Thyroid gland (tissue), 4 donors: ENCODE data around the gene GAS7. TPM values are rescaled to one million over a fixed set of nuclear protein-coding genes. Genes with fewer than 3 reads are reported as not detected.

Experiments used
- DNase-seq, 2 donors: peaks; one replicate each; pipeline ENCODE4 v3.0.0-alpha.2; 2019
- H3K27ac ChIP-seq, 3 donors: fragments of 200-600 bp; sonication (generic); 1 replicate in 2 of 3; 2 replicates in 1 of 3; pipeline ENCODE4 v1.5.1; 2016 to 2019; ENCODE audit warnings: mild to moderate bottlenecking in 1 of 3, moderate library complexity in 1 of 3
- H3K27me3 ChIP-seq: fragments of 200-600 bp; sonication (generic); one replicate; pipeline ENCODE4 v1.5.1; 2019
- H3K36me3 ChIP-seq, 2 donors: fragments of 200-600 bp; sonication (generic); one replicate each; pipeline ENCODE4 v1.5.1; 2016 to 2019
- H3K4me1 ChIP-seq, 2 donors: fragments of 200-600 bp; sonication (generic); one replicate each; pipeline ENCODE4 v1.5.1; 2017 to 2019
- H3K4me3 ChIP-seq, 3 donors: fragments of 200-600 bp; sonication (generic); replicated peaks in 1 of 3; 1 replicate in 2 of 3; 2 replicates in 1 of 3; pipeline ENCODE4 v1.5.1; 2016; ENCODE audit warnings: mild to moderate bottlenecking in 1 of 3
- H3K9me3 ChIP-seq: fragments of 200-600 bp; sonication (generic); one replicate; pipeline ENCODE4 v1.5.1; 2017
- CTCF ChIP-seq, 6 experiments: fragments of 200-600 bp in 3 of 6; fragments of 450-650 bp in 3 of 6; sonication (generic) in 3 of 6; IDR thresholded peaks; one replicate each; pipeline ENCODE4 v1.5.1; 2016 to 2019; ENCODE audit warnings: antibody characterized with exemption in 6 of 6, mild to moderate bottlenecking in 2 of 6, inconsistent platforms in 1 of 6, moderate library complexity in 1 of 6
- POLR2A ChIP-seq, 2 donors: fragments of 450-650 bp; IDR thresholded peaks; one replicate each; pipeline ENCODE4 v1.6.1; 2017; ENCODE audit warnings: antibody characterized with exemption in 2 of 2, mild to moderate bottlenecking in 2 of 2, moderate library complexity in 1 of 2
- WGBS, 2 donors: methylation state at CpG; one replicate each; pipeline ENCODE4 v1.1.5; 2017; 5-methylcytosine and 5-hydroxymethylcytosine counted together
- intact Hi-C: fragments of 100-400 bp; cut with DNase I; formaldehyde crosslinking; loops from one replicate; pipeline ENCODE4 v1.15.1; 2023
- total RNA-seq, 4 donors: library from RNA; depleted of rRNA; stranded (reverse); fragments of >200 nt; gene quantifications; one replicate each; pipeline ENCODE4 v1.2.3, GENCODE V29; 2016

GAS7 gene
- total RNA-seq, 4 donors from 2014 or later, result 7.5 to 30.3 (median 24.1) TPM

GRCh38 chr17:10089196-10089804 lies 109.1 kb downstream of the GAS7 start:
- Histone ChIP-seq H3K9me3 (no peaks in the 10 kb centered on the region), H3K4me1 (no peaks in the 10 kb centered on the region), H3K27me3 (no peaks in the 10 kb centered on the region), H3K4me3 (no peak overlapping the region), H3K36me3 (no peaks in the 10 kb centered on the region), H3K27ac (no peak overlapping the region)
- DNase-seq, result no peak
- 32 to 33% methylated on average over 4 of the region's 4 CpGs for WGBS, 2 donors
- TF ChIP-seq POLR2A (IDR thresholded peaks at IDR 0.05) (no peak), CTCF (IDR thresholded peaks at IDR 0.05) (no peak)
- intact Hi-C loops, result no loop called here

- Histone ChIP-seq H3K9me3 (no peaks in the 10 kb centered on the region), H3K4me3 (no peak overlapping the region), H3K27me3 (no peaks in the 10 kb centered on the region), H3K4me1 (no peaks in the 10 kb centered on the region), H3K27ac (no peak overlapping the region), H3K36me3 (no peaks in the 10 kb centered on the region)
- WGBS, 2 donors, result 82 to 88% methylated on average over 6 of the region's 6 CpGs
- no peak for DNase-seq
- TF ChIP-seq CTCF (IDR thresholded peaks at IDR 0.05) (no peak), POLR2A (IDR thresholded peaks at IDR 0.05) (no peak)
- intact Hi-C loops, result no loop called here
Measured at GRCh38 chr17:10088444-10088843, 110.0 kb downstream of the GAS7 start.

- no peaks in the 10 kb centered on the region for H3K4me1 ChIP-seq
- H3K36me3 ChIP-seq, result no peaks in the 10 kb centered on the region
- intact Hi-C loops, result no loop called here
- TF ChIP-seq CTCF (IDR thresholded peaks at IDR 0.05) (no peak), POLR2A (IDR thresholded peaks at IDR 0.05) (no peak)
- H3K27me3 ChIP-seq, result no peaks in the 10 kb centered on the region
- no peaks in the 10 kb centered on the region for H3K9me3 ChIP-seq
- no peak overlapping the region for H3K27ac ChIP-seq
- WGBS, 2 donors, result 59 to 63% methylated on average over 3 of the region's 3 CpGs
- H3K4me3 ChIP-seq, result no peak overlapping the region
- no peak for DNase-seq
Measured at GRCh38 chr17:10087355-10087754, 111.1 kb downstream of the GAS7 start.

GRCh38 chr17:10083864-10084263 lies 114.5 kb downstream of the GAS7 start:
- Histone ChIP-seq H3K4me1 (no peaks in the 10 kb centered on the region), H3K27ac (no peak overlapping the region), H3K4me3 (no peak overlapping the region), H3K9me3 (no peaks in the 10 kb centered on the region), H3K27me3 (no peaks in the 10 kb centered on the region), H3K36me3 (no peaks in the 10 kb centered on the region)
- DNase-seq, result no peak
- WGBS, 2 donors, result 94 to 100% methylated on average over 3 of the region's 3 CpGs
- intact Hi-C loops, result no loop called here
- TF ChIP-seq CTCF (IDR thresholded peaks at IDR 0.05), result no peak
- no peak for TF ChIP-seq POLR2A (IDR thresholded peaks at IDR 0.05)

GRCh38 chr17:10082795-10083194 lies 115.6 kb downstream of the GAS7 start:
- WGBS, 2 donors, result 92 to 96% methylated on average over 2 of the region's 2 CpGs
- intact Hi-C loops, result no loop called here
- H3K4me1 ChIP-seq, result no peaks in the 10 kb centered on the region
- no peaks in the 10 kb centered on the region for H3K9me3 ChIP-seq
- no peaks in the 10 kb centered on the region for H3K36me3 ChIP-seq
- H3K27ac ChIP-seq, result no peak overlapping the region
- H3K4me3 ChIP-seq, result no peak overlapping the region
- DNase-seq, result no peak
- H3K27me3 ChIP-seq, result no peaks in the 10 kb centered on the region
- TF ChIP-seq CTCF (IDR thresholded peaks at IDR 0.05) (no peak), POLR2A (IDR thresholded peaks at IDR 0.05) (no peak)
